ENCODE data around the gene KRT33A. TPM values are rescaled to one million over a fixed set of nuclear protein-coding genes. Genes with fewer than 3 reads are reported as not detected.
"Not testable (repeated sequence)": the region's sequence is repeated elsewhere in the genome, so short reads cannot be mapped to it uniquely, and the experiment has no call there.

The KRT33A gene
- total RNA-seq, 2 donors from 2014 or later, result not detected

DNA sequence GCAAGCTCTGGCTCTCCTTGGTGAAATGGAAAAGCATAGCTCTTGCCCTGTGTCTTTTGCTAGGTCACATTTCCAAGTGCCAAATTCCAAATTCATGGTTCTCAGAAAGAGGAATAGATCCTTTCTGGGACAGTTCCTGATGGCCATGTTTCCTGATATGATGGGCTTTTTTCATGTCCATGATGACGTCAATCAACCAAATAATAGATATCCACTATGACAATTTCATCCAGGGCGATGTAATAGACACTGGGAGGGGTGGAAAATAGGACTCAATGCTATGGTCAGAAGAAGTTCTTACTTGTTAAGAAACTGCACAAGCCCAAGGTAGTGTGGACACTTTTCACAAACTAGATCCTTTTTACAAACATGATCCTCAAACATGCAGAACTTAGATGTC, 549 bp upstream of the KRT33A start:
- DNase-seq, result no peak
- Mint-ChIP-seq H3K36me3 (ENCODE audit: insufficient read depth in 2 of 2) (peaks cover 0 to 1% of the 10 kb centered on the region in 2 donors), H3K4me1 (ENCODE audit: low read depth) (peaks cover 6% of the 10 kb centered on the region), H3K27me3 (ENCODE audit: low read depth) (no peaks in the 10 kb centered on the region), H3K9me3 (peaks cover 0 to 2% of the 10 kb centered on the region in 2 donors), H3K27ac (no peak overlapping the region), H3K4me3 (no peak overlapping the region)
- no peak for ATAC-seq (replicated peaks in 1 of 2)

DNA sequence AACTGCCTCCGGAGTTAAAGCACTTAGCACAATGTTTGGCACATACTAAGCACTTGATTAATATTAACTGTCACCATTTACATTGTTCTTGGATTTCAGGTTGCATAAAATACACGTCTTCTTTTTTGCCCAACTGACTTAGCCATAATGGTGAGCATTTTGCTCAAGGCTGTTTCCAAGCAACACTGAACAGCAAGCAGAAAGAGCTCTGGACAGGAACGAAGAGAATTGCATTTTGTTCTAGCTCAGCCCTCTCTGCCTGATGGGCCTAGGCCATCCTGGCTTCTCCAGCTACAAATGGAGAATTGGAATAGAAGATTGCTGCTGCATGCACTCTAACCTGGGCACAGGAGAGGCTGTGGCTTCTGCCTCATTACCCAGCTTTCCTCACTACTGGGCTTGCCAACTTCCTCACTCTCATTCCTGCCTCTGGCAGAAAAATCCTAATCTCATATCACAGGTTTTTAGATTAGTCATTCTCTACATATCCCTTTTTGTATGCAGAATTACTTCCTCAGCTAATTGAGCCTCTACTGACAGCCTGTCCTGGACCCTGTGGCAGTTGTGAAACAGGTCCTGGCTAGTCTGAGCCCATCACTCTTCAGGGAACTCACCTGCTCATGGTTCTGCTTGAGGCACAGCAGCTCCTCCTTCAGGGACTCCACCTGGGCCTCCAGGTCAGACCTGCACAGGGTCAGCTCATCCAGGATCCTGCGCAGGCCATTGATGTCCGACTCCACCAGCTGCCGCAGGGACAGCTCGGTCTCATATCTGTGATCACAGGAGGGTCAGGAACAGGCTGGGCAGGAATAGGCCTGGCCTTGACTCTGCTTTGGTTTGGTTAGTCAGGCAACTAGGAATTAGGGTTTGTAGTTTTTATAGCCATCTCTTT, 2.5 kb downstream of the KRT33A start:
- Mint-ChIP-seq H3K27me3 (ENCODE audit: low read depth) (peaks cover 4% of the 10 kb centered on the region), H3K27ac (no peak overlapping the region), H3K36me3 (ENCODE audit: insufficient read depth in 2 of 2) (peaks cover 3 to 4% of the 10 kb centered on the region in 2 donors), H3K9me3 (peaks cover 2 to 3% of the 10 kb centered on the region in 2 donors), H3K4me3 (no peak overlapping the region), H3K4me1 (ENCODE audit: low read depth) (peaks cover 10% of the 10 kb centered on the region)
- ATAC-seq (replicated peaks in 1 of 2) (no peak), DNase-seq (no peak)

DNA sequence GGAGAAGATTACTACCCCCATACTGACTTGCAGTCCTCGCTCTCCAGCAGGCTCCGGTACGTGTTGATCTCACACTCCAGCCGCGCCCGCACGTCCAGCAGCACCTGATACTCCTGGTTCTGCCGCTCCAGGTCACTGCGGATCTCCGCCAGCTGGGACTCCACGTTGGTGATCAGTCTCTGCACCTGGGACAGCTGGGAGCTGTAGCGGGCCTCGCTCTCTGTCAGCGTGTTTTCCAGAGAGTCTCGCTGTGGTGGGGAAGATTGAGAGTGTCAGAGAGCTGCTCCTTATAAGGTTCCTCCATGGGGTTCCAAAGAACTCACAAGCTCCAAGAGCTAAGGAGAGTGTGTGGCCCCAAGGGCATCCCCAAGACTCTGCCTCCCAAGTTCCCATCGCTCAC, 4.2 kb downstream of the KRT33A start:
- not testable (repeated sequence) for H3K27ac Mint-ChIP-seq; H3K9me3 Mint-ChIP-seq; ATAC-seq (replicated peaks in 1 of 2); H3K27me3 Mint-ChIP-seq (ENCODE audit: low read depth); DNase-seq; H3K4me3 Mint-ChIP-seq
- peaks cover 19% of the 10 kb centered on the region for H3K4me1 Mint-ChIP-seq (ENCODE audit: low read depth)
- peaks cover 7 to 11% of the 10 kb centered on the region in 2 donors for H3K36me3 Mint-ChIP-seq (ENCODE audit: insufficient read depth in 2 of 2)

DNA sequence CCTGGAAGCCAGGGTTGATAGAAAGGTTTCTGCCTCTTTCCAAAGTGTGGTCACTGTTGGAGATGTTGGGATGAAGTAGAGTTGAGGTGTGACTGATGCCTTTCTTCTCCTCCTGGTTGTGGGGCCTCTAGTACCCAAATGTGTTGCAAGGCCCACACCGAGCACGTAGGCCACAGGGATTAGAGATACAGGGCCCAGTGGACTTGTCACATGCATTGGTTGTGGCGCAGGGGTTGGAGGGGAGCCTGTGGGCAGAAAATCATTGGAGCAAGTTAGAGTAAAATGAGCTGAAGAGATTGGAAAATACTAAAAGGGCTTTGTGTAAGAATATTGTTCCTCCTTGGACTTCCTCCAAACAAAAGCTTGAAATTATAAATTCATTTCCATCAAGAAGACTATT, 4.6 kb downstream of the KRT33A start:
- DNase-seq (no peak), ATAC-seq (replicated peaks in 1 of 2) (no peak)
- Mint-ChIP-seq H3K4me3 (no peak overlapping the region), H3K9me3 (peaks cover 6% of the 10 kb centered on the region in 2 donors), H3K27me3 (ENCODE audit: low read depth) (peaks cover 10% of the 10 kb centered on the region), H3K27ac (no peak overlapping the region), H3K4me1 (ENCODE audit: low read depth) (peaks cover 23% of the 10 kb centered on the region), H3K36me3 (ENCODE audit: insufficient read depth in 2 of 2) (peaks cover 7 to 11% of the 10 kb centered on the region in 2 donors)

- DNase-seq (no peak), ATAC-seq (replicated peaks in 1 of 2) (no peak)
- no peak overlapping the region for H3K4me3 Mint-ChIP-seq
- peaks cover 7 to 11% of the 10 kb centered on the region in 2 donors for H3K36me3 Mint-ChIP-seq (ENCODE audit: insufficient read depth in 2 of 2)
- peaks cover 28% of the 10 kb centered on the region for H3K27me3 Mint-ChIP-seq (ENCODE audit: low read depth)
- H3K27ac Mint-ChIP-seq, result no peak overlapping the region
- H3K4me1 Mint-ChIP-seq (ENCODE audit: low read depth), result peaks cover 53% of the 10 kb centered on the region
- H3K9me3 Mint-ChIP-seq, result peaks cover 6% of the 10 kb centered on the region in 2 donors
Measured at GRCh38 chr17:41343029-41343428, 7.6 kb downstream of the KRT33A start.

DNA sequence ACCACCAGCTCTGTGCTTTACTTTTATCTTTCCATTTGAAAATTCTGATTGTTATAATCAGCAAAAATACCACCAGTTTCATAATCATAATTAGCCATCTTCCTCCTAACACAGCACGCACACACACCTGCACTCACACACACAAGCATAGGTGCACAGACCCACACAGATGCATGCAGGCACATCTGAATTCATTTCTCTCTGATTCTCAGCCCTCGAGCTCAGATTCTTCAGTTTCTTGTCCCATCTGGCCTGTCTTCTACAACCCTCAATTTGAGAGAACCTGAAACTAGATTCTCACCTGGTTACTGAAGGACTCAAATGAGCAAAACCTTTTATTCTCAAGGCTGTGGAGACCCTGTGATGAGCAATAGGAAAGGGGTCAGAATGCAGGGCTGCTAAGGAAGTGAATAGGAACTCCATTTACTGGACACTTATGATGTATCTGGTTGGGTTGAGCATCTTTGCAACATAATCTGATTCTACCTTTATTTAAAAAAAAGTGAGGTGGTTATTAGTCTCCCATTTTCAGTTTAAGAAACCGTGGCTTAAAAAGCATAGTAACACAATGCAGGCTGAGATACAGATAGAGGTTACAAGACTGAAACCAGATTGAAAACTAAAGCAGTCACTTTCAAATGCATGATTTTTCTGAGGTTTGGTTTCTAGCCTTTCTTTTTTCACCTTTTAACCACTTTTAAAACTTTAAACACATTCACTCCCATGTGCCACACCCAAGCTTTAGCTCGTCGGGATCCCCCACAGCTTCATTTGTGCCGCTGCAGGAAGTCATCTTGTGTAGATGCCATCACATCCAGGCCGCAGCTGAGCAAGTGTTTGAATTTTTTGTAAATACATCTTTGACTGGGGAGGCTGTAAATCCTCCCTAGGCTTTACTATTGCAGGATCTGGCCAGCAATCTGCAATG, 9.4 kb downstream of the KRT33A start:
- Mint-ChIP-seq H3K4me3 (peak overlapping the region; percentile 46 to 56), H3K4me1 (ENCODE audit: low read depth) (peaks cover 56% of the 10 kb centered on the region), H3K9me3 (peaks cover 6% of the 10 kb centered on the region in 2 donors), H3K27ac (peak overlapping the region; percentile 41), H3K27me3 (ENCODE audit: low read depth) (peaks cover 28% of the 10 kb centered on the region), H3K36me3 (ENCODE audit: insufficient read depth in 2 of 2) (peaks cover 7 to 11% of the 10 kb centered on the region in 2 donors)
- DNase-seq (peak; percentile 64 to 77), ATAC-seq (replicated peaks in 1 of 2) (peak; percentile 68 to 73)

GRCh38 chr17:41340494-41340893, 10.1 kb downstream of the KRT33A start:
- ATAC-seq (replicated peaks in 1 of 2), result no peak
- Mint-ChIP-seq H3K27ac (peak overlapping the region; percentile 2), H3K27me3 (ENCODE audit: low read depth) (peaks cover 28% of the 10 kb centered on the region), H3K9me3 (peaks cover 6% of the 10 kb centered on the region in 2 donors), H3K4me1 (ENCODE audit: low read depth) (peaks cover 62% of the 10 kb centered on the region), H3K4me3 (peak overlapping the region; percentile 46 to 56), H3K36me3 (ENCODE audit: insufficient read depth in 2 of 2) (peaks cover 7 to 11% of the 10 kb centered on the region in 2 donors)
- no peak for DNase-seq

DNA sequence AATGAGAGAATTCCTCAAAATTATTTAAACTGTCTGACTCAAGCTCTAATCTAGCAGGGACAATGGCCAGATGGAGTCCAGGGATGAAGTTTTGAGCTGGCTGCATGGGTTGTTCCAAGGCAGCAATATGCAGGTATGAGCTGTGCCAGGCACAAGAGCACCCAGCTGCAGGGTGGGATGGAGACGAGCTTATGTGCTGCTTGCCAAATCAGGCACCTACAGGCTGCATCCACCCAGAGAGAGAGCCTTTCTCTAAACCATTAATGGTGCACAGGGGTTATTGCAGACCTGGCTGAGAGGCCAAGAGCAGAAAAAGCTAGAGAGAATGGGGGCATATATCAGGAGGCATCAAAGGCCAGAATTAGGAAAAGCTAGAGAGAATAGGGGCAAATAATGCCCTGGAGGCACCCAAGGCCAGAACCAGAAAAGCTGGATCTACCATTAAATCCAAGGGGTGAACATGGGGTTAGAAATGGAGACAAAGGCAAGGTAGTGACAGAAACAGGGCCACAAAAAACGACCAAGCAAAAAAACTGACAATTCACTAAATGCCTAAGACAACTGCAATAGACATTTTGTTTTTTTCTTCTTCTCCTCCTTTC, 11.0 kb downstream of the KRT33A start:
- Mint-ChIP-seq H3K4me3 (peak overlapping the region; percentile 24 to 28), H3K36me3 (ENCODE audit: insufficient read depth in 2 of 2) (peaks cover 7 to 11% of the 10 kb centered on the region in 2 donors), H3K27ac (peak overlapping the region; percentile 2), H3K9me3 (peaks cover 6% of the 10 kb centered on the region in 2 donors), H3K27me3 (ENCODE audit: low read depth) (peaks cover 28% of the 10 kb centered on the region), H3K4me1 (ENCODE audit: low read depth) (peaks cover 70% of the 10 kb centered on the region)
- DNase-seq (no peak), ATAC-seq (replicated peaks in 1 of 2) (no peak)

DNA sequence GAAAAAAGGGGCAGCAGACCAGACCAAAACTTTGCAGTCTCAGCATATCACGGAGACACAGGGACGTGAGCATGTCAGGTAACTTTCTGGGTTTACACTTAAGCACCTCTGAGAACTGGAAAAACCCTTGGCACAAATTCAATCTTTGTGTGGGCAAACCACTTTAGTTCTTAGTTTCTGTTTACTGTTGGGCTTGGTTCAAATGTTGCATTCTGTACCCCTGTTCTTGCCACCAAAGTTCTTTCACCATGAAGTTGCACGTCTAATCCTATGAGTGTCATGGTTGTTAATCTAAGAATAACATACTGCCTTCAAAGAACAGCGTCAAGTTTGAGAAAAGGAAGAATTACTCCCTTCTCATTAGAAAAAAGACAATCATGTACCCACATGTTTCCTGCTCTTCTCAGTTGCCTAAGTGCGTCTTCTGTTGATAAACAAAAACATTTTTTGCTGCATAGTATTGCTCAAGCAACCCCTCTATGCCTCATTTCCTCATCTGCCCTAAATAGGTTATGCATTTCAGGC, 11.6 kb downstream of the KRT33A start:
- peaks cover 77% of the 10 kb centered on the region for H3K4me1 Mint-ChIP-seq (ENCODE audit: low read depth)
- peak; percentile 56 to 62 for DNase-seq
- peak; percentile 75 to 78 for ATAC-seq (replicated peaks in 1 of 2)

DNA sequence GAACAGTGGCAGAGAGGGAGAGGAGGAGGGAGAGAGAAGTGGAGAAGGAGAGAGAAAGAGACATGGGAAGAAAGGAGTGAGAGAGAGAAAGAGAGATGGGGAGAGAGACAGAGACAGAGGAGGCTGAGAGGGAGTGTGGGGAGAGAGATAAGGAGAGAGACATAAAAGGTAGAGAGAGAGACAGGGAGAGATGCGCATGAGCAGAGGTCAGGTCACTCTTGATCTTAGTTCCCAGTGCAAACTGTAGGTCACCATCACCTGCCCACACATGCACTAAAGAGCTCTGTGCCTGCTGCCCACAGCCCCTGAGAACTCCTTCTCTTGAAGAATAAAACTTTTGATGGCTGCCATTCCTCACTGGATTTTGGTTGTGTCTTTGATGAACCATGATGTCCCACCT, 14.9 kb downstream of the KRT33A start:
- ATAC-seq (replicated peaks in 1 of 2) (no peak), DNase-seq (no peak)
- peaks cover 16% of the 10 kb centered on the region for H3K27me3 Mint-ChIP-seq (ENCODE audit: low read depth)
- no peaks in the 10 kb centered on the region for H3K36me3 Mint-ChIP-seq (ENCODE audit: insufficient read depth in 2 of 2)
- H3K9me3 Mint-ChIP-seq, result no peaks in the 10 kb centered on the region
- peaks cover 55% of the 10 kb centered on the region for H3K4me1 Mint-ChIP-seq (ENCODE audit: low read depth)
- H3K27ac Mint-ChIP-seq, result peak overlapping the region; percentile 36
- no peak overlapping the region for H3K4me3 Mint-ChIP-seq

More for the DNA sequence above, 11.6 kb downstream of the KRT33A start:
- Mint-ChIP-seq H3K27ac (peak overlapping the region; percentile 62), H3K4me3 (peak overlapping the region; percentile 24 to 28), H3K36me3 (ENCODE audit: insufficient read depth in 2 of 2) (peaks cover 7 to 11% of the 10 kb centered on the region in 2 donors), H3K27me3 (ENCODE audit: low read depth) (peaks cover 28% of the 10 kb centered on the region), H3K9me3 (peaks cover 6% of the 10 kb centered on the region in 2 donors)

DNA sequence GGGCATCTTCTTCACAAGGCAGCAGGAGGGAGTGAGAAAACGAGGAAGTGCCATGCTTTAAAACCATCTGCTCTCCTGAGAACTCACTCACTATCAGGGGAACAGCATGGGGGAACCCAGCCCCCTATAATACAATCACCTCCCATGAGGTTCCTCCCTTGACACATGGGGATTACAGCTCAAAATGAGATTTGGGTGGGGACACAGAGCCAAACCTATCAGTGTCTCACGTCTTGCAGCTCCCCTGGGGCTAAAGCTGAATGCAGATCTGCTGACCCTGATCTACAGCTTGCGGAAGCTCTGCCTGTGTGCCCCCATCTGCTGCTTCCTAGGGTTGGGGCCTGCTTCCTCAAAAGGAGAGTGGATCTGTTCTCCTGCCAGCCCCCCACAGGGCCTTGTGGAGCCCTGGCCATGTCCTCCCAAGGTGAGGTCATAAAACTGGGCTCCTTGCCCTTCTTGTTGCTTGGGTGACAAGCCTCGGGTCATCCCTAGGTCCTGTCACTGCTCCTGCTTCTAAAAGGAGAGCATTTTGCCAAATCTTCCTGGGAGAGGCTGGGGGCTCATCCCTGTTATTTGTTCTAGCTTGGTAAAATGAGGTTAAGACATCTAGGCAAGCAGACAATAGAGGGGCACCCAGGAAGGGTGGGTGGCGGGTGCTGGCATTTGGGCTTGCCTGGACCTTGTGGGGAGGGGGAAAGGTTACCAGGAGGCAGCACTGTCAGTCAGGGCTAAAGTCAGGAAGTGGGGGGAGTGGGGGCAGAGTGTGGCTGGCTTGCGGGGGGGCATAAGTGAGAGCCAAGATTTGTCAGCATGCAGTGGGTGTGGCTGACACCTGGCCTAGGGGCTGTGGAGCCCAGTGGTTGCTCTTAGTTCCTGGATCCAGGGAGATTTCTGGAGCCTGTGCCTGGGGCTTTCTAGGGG, 16.0 kb downstream of the KRT33A start:
- ATAC-seq (replicated peaks in 1 of 2) (no peak), DNase-seq (no peak)
- Mint-ChIP-seq H3K9me3 (no peaks in the 10 kb centered on the region), H3K4me1 (ENCODE audit: low read depth) (peaks cover 44% of the 10 kb centered on the region), H3K4me3 (no peak overlapping the region), H3K27ac (no peak overlapping the region), H3K36me3 (ENCODE audit: insufficient read depth in 2 of 2) (no peaks in the 10 kb centered on the region), H3K27me3 (ENCODE audit: low read depth) (peaks cover 5% of the 10 kb centered on the region)

GRCh38 chr17:41333836-41334235, 16.8 kb downstream of the KRT33A start:
- Mint-ChIP-seq H3K27me3 (ENCODE audit: low read depth) (no peaks in the 10 kb centered on the region), H3K4me1 (ENCODE audit: low read depth) (peaks cover 37% of the 10 kb centered on the region), H3K4me3 (no peak overlapping the region), H3K27ac (no peak overlapping the region), H3K9me3 (no peaks in the 10 kb centered on the region), H3K36me3 (ENCODE audit: insufficient read depth in 2 of 2) (no peaks in the 10 kb centered on the region)
- ATAC-seq (replicated peaks in 1 of 2) (no peak), DNase-seq (no peak)

All from activated T-cell treated with anti-CD3 and anti-CD28 coated beads, Interleukin-2, amount 50 U/mL, for 72 hours (primary cell).